GM19351 (cell line): ENCODE measurements around the gene HAGHL.
"Not testable (repeated sequence)": the region's sequence is repeated elsewhere in the genome, so short reads cannot be mapped to it uniquely, and the experiment has no call there.

Source experiments
- ATAC-seq: cut with Tn5 transposase; IDR thresholded peaks from one replicate; pipeline ENCODE4 v1.9.1; 2021; ENCODE audit warnings: mild to moderate bottlenecking, moderate library complexity; ENCODE audit not compliant: unreplicated experiment

The HAGHL gene

GRCh38 chr16:732332-732731 lies 5.4 kb downstream of the HAGHL start:
- ATAC-seq: no peak

DNA sequence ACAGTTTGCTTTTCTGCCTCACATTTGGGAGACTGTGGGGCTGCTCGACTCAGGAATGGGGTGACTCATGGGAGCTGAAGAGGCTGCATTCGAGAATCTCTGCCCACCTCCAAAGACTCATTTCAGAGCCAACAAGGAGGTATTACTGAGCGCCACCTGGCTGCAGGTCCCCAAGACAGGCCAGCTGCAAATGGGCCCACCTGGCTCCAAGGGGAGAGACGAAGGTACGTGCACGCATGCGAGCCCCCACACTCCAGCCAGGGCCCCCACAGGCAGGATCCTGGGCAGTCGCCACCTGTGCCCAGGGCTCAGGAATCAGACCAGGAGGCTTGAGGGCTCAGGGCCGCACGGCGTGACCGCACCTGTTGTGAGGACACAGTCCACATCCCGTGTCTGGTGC lies 6.0 kb downstream of the HAGHL start:
- ATAC-seq: no peak

DNA sequence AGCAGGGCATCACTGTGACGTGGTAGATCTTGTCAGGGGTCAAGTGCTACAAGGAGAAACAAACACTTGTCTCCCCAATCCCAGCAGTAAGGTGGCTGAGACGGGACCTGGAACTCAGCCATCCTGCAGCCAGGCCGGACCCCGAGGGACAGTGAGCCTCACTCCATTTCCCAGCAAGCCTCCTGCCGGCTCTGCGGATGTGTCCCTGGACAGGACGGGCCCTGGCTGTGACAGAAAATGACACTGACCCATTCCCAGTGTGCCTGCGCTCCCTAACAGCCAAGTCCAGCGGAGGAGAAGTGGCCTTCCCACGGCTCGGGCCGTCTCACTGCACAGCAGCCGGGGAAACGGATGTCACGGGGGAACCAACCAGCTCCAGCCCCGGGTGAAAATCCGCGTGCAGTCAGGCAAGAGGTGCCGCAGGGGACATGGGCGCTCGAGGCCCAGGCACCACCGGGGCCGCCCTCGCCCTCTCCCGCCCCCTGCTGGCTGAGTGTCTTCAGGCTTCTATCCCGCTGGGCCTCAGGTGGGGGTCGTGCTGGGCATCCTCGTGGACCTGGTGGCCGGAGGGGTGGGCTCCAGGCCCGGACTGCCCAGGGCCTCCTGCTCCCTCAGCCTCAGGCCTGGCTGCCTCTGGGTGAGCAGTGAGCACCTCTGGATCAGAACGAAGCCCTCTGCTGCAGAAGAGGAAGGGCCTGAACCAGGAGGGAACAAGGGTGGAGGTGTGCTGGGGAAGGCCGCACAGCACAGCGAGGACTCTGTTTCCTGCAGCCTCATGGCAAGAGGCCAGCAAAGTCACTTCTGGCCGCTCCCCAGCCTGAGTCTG lies 6.7 kb downstream of the HAGHL start:
- ATAC-seq: no peak

GRCh38 chr16:734208-734980 lies 7.5 kb downstream of the HAGHL start:
- no peak for ATAC-seq

DNA sequence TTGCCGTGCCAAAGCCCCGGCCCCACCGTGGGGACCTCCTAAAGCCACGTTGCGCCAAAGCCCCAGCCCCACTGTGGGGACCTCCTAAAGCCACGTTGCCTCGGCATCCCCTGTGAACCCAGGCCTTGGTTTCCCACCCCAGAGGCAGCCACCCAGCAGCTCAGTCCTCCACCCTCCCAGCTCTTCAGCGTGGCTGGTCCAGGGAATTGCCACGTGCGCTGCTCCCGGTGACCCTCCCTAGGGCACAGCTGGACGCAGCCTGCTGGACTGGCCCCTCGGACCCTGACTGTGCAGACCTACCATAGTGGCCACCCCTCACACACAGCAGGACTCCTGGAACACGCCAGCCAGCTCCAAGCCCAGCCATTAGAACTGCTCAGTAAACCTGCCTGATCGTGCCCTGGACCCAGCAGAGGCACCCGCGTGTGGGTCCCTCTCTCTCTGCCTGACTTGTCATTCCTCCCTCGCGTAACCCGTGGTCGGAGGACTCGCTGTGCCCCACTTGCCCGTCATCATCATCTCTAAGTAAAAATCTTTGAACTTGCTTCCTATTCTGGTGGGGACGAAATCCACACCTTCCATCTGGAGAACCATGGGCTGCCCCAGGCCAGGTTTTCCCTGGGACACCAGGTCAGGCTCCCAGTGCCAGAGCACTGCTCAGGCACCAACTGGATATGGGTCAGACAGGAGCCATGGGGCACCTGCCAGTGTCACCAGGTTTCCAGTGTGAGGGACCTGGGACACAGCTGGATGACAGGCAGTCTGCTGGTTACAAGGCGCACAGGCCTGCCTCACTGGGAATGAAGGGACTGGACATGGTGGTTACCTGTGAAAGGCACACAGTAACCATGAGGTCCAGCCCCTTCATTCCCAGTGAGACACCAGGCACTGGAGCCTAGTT lies 8.3 kb downstream of the HAGHL start:
- no peak for ATAC-seq

DNA sequence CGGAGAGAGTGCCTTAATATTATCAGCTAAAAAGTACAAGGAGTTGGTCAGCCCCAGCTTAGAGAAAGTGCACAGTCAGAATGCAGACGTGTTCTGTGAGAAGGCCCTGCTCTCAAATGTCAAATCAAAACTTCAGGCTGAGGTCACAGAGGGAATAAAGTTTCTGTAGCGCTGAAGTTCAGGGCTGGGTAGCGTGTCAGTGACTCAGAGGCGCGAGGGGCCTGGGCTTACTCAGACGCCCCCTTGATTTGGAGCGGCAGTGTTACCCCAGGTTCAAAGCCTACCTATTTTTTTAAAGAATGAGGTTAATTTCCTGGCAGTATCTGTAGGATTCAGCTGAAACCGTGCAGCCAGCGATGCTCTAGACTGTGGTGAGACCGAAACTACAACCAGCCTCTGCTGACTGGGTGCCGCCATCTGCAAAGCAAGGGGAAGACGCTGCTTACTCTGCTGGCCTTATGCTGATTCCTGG lies 9.1 kb downstream of the HAGHL start:
- ATAC-seq: peak; percentile 49

GRCh38 chr16:736936-737481 lies 10.1 kb downstream of the HAGHL start:
- no peak for ATAC-seq

GRCh38 chr16:739560-740458 lies 12.9 kb downstream of the HAGHL start:
- no peak for ATAC-seq

DNA sequence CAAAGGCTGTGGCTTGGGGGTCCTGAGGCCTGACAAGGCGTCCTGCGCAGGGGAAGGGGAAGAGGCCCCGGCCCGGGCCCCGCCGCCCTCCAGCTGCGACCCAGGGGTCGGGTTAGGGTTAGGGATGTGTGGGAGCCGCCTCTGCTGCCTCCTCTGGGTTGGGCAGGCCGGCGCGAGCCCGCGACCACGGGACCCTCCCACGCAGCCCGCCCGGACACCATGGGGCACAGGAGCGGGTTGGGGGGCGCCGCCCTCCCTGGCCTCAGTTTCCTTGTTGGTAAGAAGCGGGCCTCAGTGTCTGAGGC lies 13.5 kb downstream of the HAGHL start:
- ATAC-seq: peak; percentile 6

DNA sequence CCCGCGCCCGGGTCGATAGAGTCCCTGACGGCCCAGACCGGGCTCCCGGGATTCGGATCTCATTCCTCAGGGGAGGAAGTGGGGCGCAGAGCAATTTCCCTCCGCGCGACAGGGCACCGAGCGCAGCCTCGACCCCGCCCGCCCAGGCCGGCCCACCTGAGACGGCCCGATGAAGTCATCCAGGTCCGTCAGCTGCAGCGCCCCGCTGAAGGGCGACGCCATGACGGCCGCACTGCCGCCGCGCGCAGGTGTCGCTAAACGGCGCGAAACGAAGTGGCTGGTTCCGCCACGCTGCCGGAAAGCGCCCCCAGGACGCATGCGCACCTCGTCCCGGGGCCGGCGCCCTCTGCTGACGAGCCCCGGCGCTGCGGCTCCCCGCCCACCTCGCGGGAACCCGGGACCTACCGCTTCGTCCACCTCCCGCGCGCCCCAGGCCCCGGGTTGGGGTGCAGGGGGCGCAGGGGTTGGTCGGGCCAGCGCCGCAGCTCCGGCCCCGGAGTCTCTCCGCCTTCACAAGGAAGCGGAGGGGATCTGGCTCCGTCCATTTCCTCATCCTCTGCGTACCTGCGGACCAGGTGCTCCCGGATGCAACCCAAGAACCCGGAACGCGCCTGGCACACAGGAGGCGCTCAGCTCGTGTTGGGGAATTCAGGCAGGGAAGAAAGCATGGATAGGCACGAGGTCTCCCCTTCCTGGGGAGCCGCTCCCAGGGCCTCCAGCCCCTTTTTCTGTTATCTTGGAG lies 14.0 kb downstream of the HAGHL start, which contains the start of gene CIAO3:
TSS of gene CIAO3 (minus strand) at position 234 of the 742 bp plus-strand sequence. CDS start at position 222, 12 bp downstream.
- ATAC-seq: peak; percentile 55

- no peak for ATAC-seq
Observed at GRCh38 chr16:741986-742629, 15.2 kb downstream of the HAGHL start.

DNA sequence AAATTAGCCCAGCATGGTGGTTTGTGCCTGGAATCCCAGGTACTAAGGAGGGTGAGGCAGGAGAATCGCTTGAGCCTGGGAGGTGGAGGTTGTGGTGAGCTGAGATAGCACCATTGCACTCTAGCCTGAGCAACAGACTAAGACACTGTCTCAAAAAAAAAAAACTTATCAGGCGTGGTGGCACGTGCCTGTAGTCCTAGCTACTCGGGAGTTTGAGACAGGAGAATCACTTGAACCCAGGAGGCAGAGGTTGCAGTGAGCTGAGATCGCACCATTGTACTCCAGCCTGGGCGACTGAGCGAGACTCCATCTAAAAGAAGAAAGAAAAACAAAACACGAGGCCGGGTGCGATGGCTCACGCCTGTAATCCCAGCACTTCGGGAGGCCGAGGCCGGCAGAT lies 16.0 kb downstream of the HAGHL start:
- not testable (repeated sequence) for ATAC-seq

DNA sequence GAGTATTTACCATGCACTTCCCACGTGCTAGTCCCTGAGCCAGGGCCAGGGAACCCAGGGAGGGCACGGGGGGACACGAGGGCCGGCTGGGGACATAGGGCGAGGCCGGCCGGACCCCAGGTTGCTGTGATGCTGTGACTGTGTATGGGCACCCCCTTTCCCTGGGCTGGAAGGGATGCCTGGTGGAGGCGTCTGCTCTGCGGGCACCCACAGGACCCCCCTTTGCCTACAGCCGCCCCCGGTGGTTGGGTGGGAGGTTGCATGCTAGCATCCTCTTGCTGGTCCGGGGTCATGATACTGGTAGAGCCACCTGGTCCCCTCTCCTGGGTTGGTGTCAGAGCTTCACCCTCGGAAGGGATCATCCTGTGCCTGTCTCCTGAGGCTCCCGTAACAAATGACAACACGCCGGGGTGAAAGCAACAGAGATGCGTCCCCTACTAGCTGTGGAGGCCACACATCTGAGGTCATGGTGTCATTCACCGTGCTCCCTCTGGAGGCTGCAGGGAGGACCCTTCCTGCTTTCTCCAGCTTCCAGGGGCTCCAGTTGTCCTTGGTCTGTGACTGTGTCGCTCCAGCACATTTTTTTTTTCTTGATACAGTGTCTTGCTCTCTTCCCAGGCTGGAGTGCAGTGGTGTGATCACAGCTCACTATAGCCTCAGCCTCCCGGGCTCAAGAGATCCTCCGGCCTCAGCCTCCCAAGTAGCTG lies 17.0 kb downstream of the HAGHL start:
- ATAC-seq: no peak

- ATAC-seq: no peak
Observed at GRCh38 chr16:745739-746138, 18.8 kb downstream of the HAGHL start.

- no peak for ATAC-seq
Observed at GRCh38 chr16:746637-747036, 19.7 kb downstream of the HAGHL start.

GRCh38 chr16:747978-748746 lies 21.3 kb downstream of the HAGHL start:
- no peak for ATAC-seq

DNA sequence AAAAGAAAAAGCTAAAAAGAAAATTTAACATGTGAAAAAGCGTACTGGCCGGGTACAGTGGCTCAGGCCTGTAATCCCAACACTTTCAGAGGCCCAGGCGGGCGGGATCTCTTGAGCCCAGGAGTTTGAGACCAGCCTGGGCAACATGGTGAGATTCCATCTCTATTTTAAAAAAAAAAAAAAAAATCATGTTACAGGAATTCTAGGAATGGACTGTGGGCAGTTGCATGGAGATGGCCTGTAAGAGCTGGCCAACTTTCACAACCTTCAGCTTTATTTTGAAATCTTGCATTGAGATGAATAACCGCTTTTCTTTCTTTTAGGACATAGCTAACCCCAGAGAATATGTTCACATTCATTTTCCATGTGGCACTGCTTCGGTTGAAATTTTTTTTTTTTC lies 22.1 kb downstream of the HAGHL start:
- ATAC-seq: no peak
